PC-9 (cell line): Measurements from ENCODE around the gene KCNE2. TPM values are rescaled to one million over a fixed set of nuclear protein-coding genes. Genes with fewer than 3 reads are reported as not detected.

Experiments
- BruUV-seq: library from RNA; stranded (reverse); fragments of 400-500 nt; replicated peaks from 2 replicates; lab custom pipeline; 2021; lab: Mats Ljungman, UMichigan
- CTCF ChIA-PET: fragments of 300-600 bp; sonication (Branson Sonifier 250); formaldehyde crosslinking; loops from one replicate; lab custom pipeline; 2022; ENCODE audit warnings: antibody characterized with exemption; lab: Charles Lee
- POLR2A ChIA-PET: fragments of 300-600 bp; sonication (Branson Sonifier 250); formaldehyde crosslinking; loops from one replicate; lab custom pipeline; 2022; ENCODE audit warnings: antibody characterized with exemption; ENCODE audit not compliant: unreplicated experiment; lab: Charles Lee
- DNase-seq, 2 experiments: peaks; one replicate each; pipeline versions ENCODE4 v3.0.0 to v3.0.0-alpha.2; 2015 to 2022; ENCODE audit warnings: mixed read lengths in 1 of 2
- H2AFZ ChIP-seq: fragments of 200-600 bp; sonication (generic); 2 replicates; pipeline ENCODE4 v1.8.1; 2017; ENCODE audit warnings: antibody characterized with exemption
- H3F3A ChIP-seq: fragments of 200-600 bp; sonication (generic); 2 replicates; pipeline ENCODE4 v1.8.1; 2017; ENCODE audit warnings: antibody characterized with exemption, mild to moderate bottlenecking, low read depth; ENCODE audit not compliant: insufficient read depth
- H3K27ac ChIP-seq: fragments of 200-600 bp; sonication (generic); 2 replicates; pipeline ENCODE4 v1.6.1; 2016; ENCODE audit warnings: mixed run types
- H3K27me3 ChIP-seq: fragments of 200-600 bp; sonication (generic); 2 replicates; pipeline ENCODE4 v1.6.1; 2016; ENCODE audit warnings: low read depth, mixed run types; ENCODE audit not compliant: insufficient read depth
- H3K36me3 ChIP-seq: fragments of 200-600 bp; sonication (generic); 2 replicates; pipeline ENCODE4 v1.6.1; 2016; ENCODE audit warnings: low read depth, mixed run types
- H3K4me1 ChIP-seq: fragments of 200-600 bp; sonication (generic); replicated peaks from 2 replicates; pipeline ENCODE4 v1.6.1; 2016; ENCODE audit warnings: mixed run types; ENCODE audit not compliant: insufficient read depth
- H3K4me2 ChIP-seq: fragments of 200-600 bp; sonication (generic); 2 replicates; pipeline ENCODE4 v1.6.1; 2017; ENCODE audit warnings: mixed run types
- H3K4me3 ChIP-seq: fragments of 200-600 bp; sonication (generic); 2 replicates; pipeline ENCODE4 v1.6.1; 2016; ENCODE audit warnings: mixed run types
- H3K79me2 ChIP-seq: fragments of 200-600 bp; sonication (generic); 2 replicates; pipeline ENCODE4 v1.6.1; 2017; ENCODE audit warnings: low read depth, mixed run types
- H3K9me2 ChIP-seq: fragments of 200-600 bp; sonication (generic); 2 replicates; pipeline ENCODE4 v1.8.1; 2017; ENCODE audit warnings: mild to moderate bottlenecking; ENCODE audit not compliant: insufficient read depth
- H3K9me3 ChIP-seq: fragments of 200-600 bp; sonication (generic); 2 replicates; pipeline ENCODE4 v1.8.1; 2016; ENCODE audit warnings: low read depth; ENCODE audit not compliant: insufficient read depth
- H4K20me1 ChIP-seq: fragments of 200-600 bp; sonication (generic); 2 replicates; pipeline ENCODE4 v1.8.1; 2017; ENCODE audit not compliant: insufficient read depth
- EZH2 ChIP-seq: fragments of 200-600 bp; sonication (generic); IDR thresholded peaks from 2 replicates; pipeline ENCODE4 v1.8.0; 2017; ENCODE audit warnings: antibody characterized with exemption, low read depth
- intact Hi-C: fragments of 100-400 bp; cut with micrococcal nuclease; formaldehyde crosslinking; loops from one replicate; pipeline ENCODE4 v1.10.0; 2022; ENCODE audit not compliant: unreplicated experiment
- total RNA-seq: library from RNA; stranded (reverse); gene quantifications from 2 replicates; pipeline ENCODE4 v1.2.3, GENCODE V29; 2021
- TF ChIP-seq, protein P1 (sequence below): fragments of 200-600 bp; sonication (generic); conservative IDR thresholded peaks from 2 replicates; pipeline ENCODE4 v1.6.1; 2017; ENCODE audit warnings: mixed run types, antibody characterized with exemption, mild to moderate bottlenecking, moderate library complexity

KCNE2 gene
- total RNA-seq, 1 experiment from 2014 or later: not detected

- TF ChIP-seq EZH2: no peak
- TF ChIP-seq, protein P1, sequence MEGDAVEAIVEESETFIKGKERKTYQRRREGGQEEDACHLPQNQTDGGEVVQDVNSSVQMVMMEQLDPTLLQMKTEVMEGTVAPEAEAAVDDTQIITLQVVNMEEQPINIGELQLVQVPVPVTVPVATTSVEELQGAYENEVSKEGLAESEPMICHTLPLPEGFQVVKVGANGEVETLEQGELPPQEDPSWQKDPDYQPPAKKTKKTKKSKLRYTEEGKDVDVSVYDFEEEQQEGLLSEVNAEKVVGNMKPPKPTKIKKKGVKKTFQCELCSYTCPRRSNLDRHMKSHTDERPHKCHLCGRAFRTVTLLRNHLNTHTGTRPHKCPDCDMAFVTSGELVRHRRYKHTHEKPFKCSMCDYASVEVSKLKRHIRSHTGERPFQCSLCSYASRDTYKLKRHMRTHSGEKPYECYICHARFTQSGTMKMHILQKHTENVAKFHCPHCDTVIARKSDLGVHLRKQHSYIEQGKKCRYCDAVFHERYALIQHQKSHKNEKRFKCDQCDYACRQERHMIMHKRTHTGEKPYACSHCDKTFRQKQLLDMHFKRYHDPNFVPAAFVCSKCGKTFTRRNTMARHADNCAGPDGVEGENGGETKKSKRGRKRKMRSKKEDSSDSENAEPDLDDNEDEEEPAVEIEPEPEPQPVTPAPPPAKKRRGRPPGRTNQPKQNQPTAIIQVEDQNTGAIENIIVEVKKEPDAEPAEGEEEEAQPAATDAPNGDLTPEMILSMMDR: no peak
- Histone ChIP-seq H3K9me2 (no peaks in the 10 kb centered on the region), H3K4me2 (no peak overlapping the region), H4K20me1 (no peaks in the 10 kb centered on the region), H3F3A (no peaks in the 10 kb centered on the region), H3K4me1 (no peaks in the 10 kb centered on the region), H3K27me3 (no peaks in the 10 kb centered on the region), H3K79me2 (no peaks in the 10 kb centered on the region), H3K4me3 (no peak overlapping the region), H3K9me3 (no peaks in the 10 kb centered on the region), H2AFZ (no peak overlapping the region), H3K27ac (no peak overlapping the region), H3K36me3 (no peaks in the 10 kb centered on the region)
- no peak for DNase-seq
- ChIA-PET POLR2A (no interaction called here), CTCF (no interaction called here)
- no TSS peak for BruUV-seq
- intact Hi-C loops: no loop called here
These were observed 17.9 kb upstream of the KCNE2 start for GRCh38 chr21:34345892-34346291.

DNA sequence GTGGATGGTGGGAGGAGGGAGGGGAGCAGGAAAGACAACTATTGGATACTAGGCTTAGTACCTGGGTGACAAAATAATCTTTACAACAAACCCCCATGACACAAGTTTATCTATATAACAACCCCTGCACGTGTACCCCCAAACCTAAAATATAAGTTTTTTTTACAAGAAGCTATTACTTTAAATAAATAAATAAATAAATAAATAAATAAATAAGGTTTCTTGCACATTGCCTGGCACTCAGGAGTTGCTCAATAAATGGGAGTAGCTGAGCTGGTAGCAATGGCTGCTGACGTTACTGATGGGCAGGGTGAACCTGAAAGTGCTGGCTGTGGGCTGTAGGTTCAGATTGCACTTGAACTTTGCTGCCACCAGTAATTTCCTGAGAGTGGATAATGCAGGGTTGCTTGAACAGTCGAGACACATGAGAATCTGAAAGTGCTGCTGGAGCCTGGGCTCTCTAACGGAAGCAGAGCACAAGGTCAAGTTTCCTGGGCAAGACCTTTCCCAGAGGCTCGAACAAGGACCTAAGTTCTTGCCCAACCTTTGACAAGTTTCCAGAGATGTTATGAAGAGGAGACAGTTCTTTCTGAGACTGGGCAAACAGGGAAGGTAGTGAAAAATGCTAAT is 14.8 kb upstream of the KCNE2 start:
- no peaks in the 10 kb centered on the region for H3K79me2 ChIP-seq
- no peaks in the 10 kb centered on the region for H3K4me1 ChIP-seq
- no peaks in the 10 kb centered on the region for H4K20me1 ChIP-seq
- H2AFZ ChIP-seq: no peak overlapping the region
- H3K9me2 ChIP-seq: no peaks in the 10 kb centered on the region
- ChIA-PET POLR2A (no interaction called here), CTCF (interaction anchor here (0.7 to 2.2 kb wide), 3 partner anchors 196 to 425 kb away, joined by 6 to 27 read pairs (median 8); no protein-coding TSS in a partner anchor)
- BruUV-seq: no TSS peak
- H3K4me3 ChIP-seq: no peak overlapping the region
- DNase-seq: no peak
- no peaks in the 10 kb centered on the region for H3F3A ChIP-seq
- no peaks in the 10 kb centered on the region for H3K36me3 ChIP-seq
- H3K9me3 ChIP-seq: no peaks in the 10 kb centered on the region
- intact Hi-C loops: no loop called here
- no peak overlapping the region for H3K27ac ChIP-seq
- no peaks in the 10 kb centered on the region for H3K27me3 ChIP-seq
- TF ChIP-seq EZH2: no peak
- TF ChIP-seq, protein P1: no peak
- no peak overlapping the region for H3K4me2 ChIP-seq

DNA sequence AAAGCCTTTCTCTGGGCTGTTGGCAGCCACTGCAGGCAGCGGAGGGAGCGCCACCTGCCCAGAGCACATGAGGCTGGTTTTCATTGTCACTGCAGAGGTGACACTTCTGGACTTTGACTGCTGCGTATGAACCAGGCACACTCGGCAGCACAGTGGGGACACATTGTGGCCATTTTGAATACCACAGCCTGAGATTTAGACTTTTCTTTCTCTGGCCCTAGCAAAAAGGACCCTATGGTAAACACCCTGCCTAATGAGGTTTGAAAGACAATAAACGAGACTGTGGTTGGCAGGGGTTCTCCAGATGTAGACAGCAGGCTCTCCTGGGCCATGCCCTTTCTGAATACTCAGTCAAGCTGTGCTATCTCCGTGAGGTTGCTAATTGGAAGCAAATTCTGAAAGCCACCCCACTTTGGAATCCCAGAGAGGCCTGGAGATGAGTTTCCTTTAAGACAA is 12.0 kb upstream of the KCNE2 start:
- H3K27me3 ChIP-seq: no peaks in the 10 kb centered on the region
- H3K9me3 ChIP-seq: no peaks in the 10 kb centered on the region
- no peaks in the 10 kb centered on the region for H3K4me1 ChIP-seq
- no peak overlapping the region for H3K4me3 ChIP-seq
- DNase-seq: peak in 1 of 2 experiments; percentile 27
- H3K27ac ChIP-seq: no peak overlapping the region
- H3K4me2 ChIP-seq: no peak overlapping the region
- H3K9me2 ChIP-seq: no peaks in the 10 kb centered on the region
- H3F3A ChIP-seq: no peaks in the 10 kb centered on the region
- ChIA-PET CTCF (no interaction called here), POLR2A (no interaction called here)
- no peaks in the 10 kb centered on the region for H3K79me2 ChIP-seq
- no peak overlapping the region for H2AFZ ChIP-seq
- intact Hi-C loops: loop anchor here (1.0 kb wide), 1 partner anchor 429 kb away; no protein-coding TSS in a partner anchor
- H4K20me1 ChIP-seq: no peaks in the 10 kb centered on the region
- no peak for TF ChIP-seq EZH2
- TF ChIP-seq, protein P1: peak; percentile 60
- H3K36me3 ChIP-seq: no peaks in the 10 kb centered on the region
- no TSS peak for BruUV-seq
